Bronchial epithelial cell (primary cell): ENCODE data around the gene EOLA1. TPM values are rescaled to one million over a fixed set of nuclear protein-coding genes. Genes with fewer than 3 reads are reported as not detected.

Source experiments
- total RNA-seq: library from RNA; depleted of rRNA; stranded (reverse); fragments of >200 nt; gene quantifications from 2 replicates; pipeline ENCODE4 v1.2.1, GENCODE V29; 2014

EOLA1 gene
- total RNA-seq, 1 donor from 2014 or later: 19.5 TPM

Other genes starting within 250 kb of the EOLA1 start
- gene IDS, start 35.7 kb upstream of the EOLA1 start, total RNA-seq: 12.4 and 21.5 TPM in 2 replicates
- gene HSFX3, start 8.9 kb downstream of the EOLA1 start, total RNA-seq: not detected in 2 replicates
- gene MAGEA9B, start 46.4 kb downstream of the EOLA1 start, total RNA-seq: not detected in 2 replicates
- not detected in 2 replicates for gene HSFX2, start 54.3 kb downstream of the EOLA1 start, total RNA-seq
- 20.3 and 27.0 TPM in 2 replicates for gene TMEM185A, start 90.8 kb downstream of the EOLA1 start, total RNA-seq
- gene MAGEA11, start 171.0 kb downstream of the EOLA1 start, total RNA-seq: not detected in 2 replicates
- gene HSFX1, start 233.1 kb downstream of the EOLA1 start, total RNA-seq: 0.53 and 0.77 TPM in 2 replicates
- gene MAGEA9, start 240.9 kb downstream of the EOLA1 start, total RNA-seq: not detected in 2 replicates